HG02678 (cell line): ENCODE measurements around the gene LDLRAD3.

Experiments
- ATAC-seq: cut with Tn5 transposase; IDR thresholded peaks from one replicate; pipeline ENCODE4 v1.9.1; 2021; ENCODE audit warnings: mild to moderate bottlenecking, moderate library complexity; ENCODE audit not compliant: unreplicated experiment

LDLRAD3 gene

GRCh38 chr11:36013950-36014897, 70.4 kb downstream of the LDLRAD3 start:
- ATAC-seq, result no peak

DNA sequence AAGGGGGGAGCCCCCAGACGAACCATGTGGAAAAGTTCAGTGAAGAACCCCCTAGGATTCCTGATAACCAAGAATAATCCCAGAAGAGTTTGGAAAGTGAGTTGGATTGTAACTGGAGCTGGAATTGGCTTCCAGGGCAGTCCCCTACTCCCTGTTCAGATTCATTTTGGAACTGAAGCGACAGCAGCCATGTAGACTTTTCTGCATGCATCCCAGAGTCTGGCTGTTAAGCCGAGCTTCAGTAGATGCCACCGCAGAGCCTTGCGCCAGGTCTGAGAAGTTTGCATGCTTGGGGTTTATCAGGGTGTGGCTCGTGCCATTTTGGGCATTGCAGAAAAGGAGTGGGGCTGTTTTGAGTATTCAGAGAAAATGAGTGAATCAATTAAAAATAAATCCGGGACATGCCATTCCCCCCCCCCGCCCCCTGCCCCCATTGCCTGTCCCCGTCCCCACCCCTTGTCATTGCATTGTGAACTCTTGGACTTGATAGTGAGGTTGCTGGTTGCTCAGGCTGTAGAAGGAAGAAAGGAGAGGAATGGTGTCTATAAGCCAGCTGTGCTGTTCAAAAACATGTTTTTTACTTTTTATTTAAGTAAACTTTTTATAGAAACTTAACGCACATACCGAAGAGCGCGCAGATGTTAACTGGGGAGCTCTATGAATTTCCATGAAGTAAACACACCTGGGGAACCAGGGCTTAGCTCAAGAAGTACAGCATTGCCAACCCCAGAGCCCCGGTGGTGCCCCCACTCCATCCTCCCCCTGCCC, 71.2 kb downstream of the LDLRAD3 start:
- ATAC-seq, result no peak

GRCh38 chr11:36015799-36016198, 71.9 kb downstream of the LDLRAD3 start:
- ATAC-seq, result no peak

DNA sequence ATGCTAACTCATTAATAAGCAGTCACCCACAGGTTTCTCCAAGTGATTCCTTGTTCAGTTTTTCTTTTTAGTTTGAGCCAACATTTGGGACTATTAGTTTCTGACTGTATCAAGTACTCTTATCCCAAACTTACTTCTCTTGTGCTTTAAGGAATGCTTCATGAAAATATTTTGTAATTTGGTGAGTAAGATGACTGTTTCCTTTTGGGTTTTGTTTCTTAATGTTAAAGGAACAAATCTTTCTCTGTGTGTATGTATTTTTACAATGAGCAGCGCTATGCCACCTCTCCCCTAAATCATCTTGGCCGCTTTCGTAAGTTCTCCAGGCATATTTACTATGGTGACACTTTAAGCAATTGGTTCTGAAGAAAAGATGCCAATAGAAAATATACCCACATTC, 72.4 kb downstream of the LDLRAD3 start:
- no peak for ATAC-seq

DNA sequence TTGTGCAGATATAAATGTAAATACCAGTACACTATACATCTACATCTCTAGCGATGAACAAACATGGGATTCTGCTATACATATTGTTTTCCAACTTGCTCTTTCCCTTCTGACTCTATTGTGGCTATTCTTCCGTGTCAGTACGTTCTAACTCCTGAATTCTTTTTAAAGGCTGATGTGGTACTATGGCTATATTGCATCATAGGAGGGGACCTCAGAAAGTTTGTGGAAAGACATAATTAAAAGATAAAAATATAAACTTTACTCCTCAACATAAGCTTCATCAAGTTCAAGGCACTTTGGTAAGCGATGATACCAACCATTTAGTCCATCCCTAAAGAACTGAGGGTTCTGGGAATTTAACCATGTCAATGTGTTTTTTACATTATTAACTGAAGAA, 72.8 kb downstream of the LDLRAD3 start:
- no peak for ATAC-seq

DNA sequence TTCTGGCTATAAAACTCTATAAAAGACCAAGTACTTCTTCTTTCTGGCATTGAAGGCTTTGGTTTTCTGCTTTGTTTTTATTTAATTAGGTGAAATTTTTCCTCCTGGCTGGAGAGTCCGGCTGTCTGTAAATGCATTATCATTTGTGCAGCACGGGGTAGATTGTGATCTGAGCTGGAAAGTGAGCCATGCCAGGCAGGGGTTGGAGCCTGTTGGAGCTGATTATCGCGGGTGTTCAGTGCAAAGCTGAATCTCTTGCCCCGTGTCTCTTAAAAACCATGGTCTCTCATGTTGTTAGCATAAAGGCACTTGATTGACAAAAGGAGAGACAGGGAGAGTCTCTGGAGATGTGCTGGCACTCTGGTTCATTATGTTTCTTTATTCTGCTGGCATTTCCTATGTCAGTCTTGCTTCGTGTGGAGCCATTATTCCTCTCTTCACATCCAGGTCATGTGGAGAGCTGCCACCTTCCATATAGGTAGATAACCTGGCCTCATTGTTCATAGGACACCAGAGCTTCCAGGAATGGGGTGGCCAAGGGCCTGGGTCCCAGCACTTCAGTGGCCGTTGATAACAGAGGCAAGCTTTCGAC, 75.2 kb downstream of the LDLRAD3 start:
- ATAC-seq, result no peak

GRCh38 chr11:36019722-36020121, 75.9 kb downstream of the LDLRAD3 start:
- no peak for ATAC-seq

DNA sequence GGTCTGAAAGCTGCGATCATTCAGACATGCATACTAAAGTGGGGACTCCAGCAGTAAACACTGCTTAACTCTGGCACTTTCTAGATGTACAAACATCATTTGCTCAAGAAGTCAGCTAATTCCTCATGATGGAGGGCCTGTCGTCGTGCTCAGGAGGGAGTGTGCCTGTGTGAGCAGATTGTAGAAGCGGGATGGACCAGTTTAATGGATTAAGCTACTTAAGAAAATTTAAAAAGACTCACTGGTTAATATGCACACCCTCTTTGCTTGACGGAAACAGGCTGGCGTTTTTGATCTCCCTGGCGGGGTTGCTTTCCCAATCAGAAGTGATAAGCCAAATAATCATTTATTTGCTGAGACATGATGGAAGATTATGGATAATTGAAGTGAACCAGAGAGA, 79.0 kb downstream of the LDLRAD3 start:
- no peak for ATAC-seq

DNA sequence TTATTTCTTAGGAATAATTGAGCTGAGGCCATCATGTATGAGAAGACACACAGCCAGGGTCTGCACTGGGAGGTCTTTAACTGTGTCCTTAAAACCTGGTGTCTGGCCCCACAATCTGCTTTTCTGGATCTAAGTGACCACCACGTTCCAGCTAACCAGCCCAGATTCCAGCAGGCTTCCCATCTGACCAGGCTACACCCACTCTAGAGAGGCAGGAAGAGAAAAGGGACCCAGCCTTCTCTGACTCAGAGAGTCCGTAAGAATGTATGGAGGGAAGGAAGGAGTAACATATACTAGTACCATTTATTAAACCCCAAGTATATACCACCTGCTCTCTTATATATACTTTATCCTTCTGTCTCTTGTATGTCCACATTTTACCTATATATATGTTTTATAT, 80.1 kb downstream of the LDLRAD3 start:
- no peak for ATAC-seq

DNA sequence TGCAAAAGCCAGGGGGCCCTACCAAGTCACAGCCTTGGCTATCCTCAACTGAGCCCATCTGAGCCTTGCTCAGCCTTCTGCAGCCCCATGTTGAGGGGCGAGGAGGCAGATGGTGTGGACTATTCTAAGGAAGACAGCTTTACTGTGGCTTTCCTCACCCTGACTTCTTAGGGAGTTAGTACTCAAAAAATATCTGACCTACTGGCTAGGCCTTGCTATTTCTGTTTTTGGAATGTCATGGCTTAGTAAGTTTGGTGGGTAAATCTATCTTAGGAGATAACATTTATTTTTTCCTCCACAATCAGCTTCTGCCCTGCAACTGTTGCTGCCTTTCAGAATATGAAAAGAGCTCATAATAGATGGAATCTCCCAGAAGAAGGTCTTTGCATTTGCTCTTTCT, 80.9 kb downstream of the LDLRAD3 start:
- ATAC-seq, result no peak

DNA sequence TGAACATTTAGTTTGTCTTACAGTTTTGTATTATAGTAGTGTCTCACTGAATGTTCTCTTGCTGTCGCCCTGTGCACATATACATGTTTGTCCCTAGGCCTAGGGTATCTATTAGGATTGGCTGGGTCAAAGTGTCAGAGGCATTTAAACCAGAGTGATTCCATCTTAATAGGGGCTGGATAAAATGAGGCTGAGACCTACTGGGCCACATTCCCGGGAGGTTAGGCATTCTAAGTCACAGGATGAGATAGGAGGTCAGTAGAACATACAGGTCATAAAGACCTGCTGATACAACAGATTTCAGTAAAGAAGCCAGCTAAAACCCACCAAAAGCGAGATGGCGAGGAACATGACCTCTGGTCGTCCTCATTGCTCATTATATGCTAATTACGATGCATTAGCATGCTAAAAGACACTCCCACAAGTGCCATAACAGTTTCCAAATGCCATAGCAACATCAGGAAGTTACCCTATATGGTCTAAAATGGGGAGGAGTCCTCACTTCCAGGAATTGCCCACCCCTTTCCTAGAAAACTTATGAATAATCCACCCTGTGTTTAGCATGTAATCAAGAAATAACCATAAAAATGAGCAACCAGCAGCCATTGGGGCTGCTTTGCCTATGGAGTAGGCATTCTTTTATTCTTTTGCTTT, 82.6 kb downstream of the LDLRAD3 start:
- ATAC-seq, result no peak

- no peak for ATAC-seq
Observed at GRCh38 chr11:36027731-36028130, 83.9 kb downstream of the LDLRAD3 start.

DNA sequence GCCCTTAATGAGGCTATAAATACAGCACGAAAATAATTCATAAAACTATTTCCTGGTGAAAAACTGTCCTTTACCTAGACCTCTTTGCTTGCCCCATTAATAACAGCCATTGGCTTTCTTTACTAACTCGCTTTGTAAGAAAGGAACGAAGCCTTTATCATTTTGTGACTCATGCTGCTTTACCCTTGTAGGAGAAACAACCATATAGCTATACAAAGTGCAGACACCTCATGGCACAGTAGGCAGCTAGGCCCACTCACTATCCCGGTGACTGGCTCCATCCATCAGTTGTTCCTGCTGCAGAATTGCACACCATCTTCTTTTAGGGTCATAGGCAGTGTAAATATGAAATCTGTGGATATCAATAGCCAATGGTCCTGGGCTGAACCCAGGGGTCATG, 85.8 kb downstream of the LDLRAD3 start:
- no peak for ATAC-seq

DNA sequence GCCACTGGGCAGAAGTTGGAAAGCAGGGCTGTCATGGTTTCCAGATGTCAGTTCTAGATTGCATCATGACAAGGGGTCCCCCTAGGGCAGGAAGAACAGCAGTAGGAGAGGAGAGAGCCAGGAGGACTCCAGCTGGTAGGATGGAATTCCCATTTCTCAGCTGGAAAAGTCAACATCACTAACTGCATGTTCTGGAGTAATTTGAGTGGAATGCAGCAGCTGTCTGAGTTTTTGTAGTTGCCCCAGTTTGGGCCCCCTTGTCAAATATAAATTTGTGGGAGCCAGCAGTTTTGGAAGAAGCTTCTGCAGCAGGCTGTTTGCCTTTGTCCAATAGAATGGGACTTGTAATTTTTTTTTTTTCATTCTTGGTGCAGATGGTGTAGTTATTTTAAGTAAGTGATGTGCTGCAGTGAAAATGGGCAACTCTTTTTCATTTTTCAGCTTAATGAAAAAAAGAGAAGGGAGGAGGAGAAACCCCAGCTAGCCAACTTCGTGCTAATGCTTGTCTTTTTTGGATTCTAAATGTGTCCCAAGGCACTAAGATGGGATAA, 86.9 kb downstream of the LDLRAD3 start:
- no peak for ATAC-seq

DNA sequence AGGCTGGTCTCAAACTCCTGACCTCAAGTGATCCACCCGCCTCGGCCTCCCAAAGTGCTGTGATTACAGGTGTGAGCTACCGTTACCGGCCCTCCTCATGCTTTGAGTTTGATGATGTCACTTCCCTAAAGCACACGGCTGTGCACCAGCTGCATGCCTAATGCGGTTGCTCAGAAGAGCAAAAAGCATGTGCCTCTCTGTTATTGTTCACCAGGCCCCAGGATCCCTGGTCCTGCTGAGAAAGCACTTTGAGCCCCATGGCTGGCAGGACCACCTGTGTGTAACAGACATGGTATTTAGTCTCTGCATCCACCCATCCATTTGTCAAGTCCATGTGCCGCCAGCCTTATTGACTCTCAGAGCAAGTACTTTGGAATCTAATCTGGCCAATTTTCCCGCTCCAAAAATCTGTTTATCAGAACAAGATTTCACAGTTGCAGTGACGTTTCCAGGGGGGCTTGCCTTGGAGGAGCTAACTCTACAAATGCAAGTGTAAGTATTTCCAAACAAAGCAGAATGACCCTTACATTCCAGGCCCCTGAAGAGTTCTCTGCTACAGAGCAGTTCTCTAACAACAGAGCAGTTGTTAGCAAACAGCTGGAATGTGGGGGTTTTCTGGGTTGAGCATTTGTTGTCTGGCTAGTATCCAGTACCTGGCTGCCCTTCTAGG, 89.4 kb downstream of the LDLRAD3 start:
- ATAC-seq, result no peak

GRCh38 chr11:36033936-36034335, 90.1 kb downstream of the LDLRAD3 start:
- ATAC-seq, result no peak

GRCh38 chr11:36034551-36035331, 90.9 kb downstream of the LDLRAD3 start:
- ATAC-seq, result no peak

- no peak for ATAC-seq
Observed at GRCh38 chr11:36035454-36035853, 91.6 kb downstream of the LDLRAD3 start.

DNA sequence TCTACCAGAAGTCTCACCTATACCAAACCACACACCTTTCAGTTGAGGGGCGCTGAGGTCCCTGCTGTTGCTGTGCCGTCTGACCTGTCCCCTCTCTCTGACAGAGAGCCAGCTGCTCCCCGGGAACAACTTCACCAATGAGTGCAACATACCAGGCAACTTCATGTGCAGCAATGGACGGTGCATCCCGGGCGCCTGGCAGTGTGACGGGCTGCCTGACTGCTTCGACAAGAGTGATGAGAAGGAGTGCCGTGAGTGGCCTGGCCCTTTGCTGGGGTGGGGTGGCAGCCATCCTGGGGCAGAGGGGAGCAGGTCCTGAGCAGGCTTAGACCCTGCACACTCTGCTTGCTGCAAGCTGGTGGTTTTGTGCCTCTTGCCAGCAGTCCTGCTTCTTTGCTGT, 92.1 kb downstream of the LDLRAD3 start:
- no peak for ATAC-seq

- no peak for ATAC-seq
Observed at GRCh38 chr11:36037031-36037430, 93.2 kb downstream of the LDLRAD3 start.
